Medulla oblongata (tissue), 1 donor: ENCODE measurements around the gene MS4A10.
A peak's percentile ranks its signal among the peaks of the same experiment; 100 is the strongest.

Experiments used
- DNase-seq: peaks from one replicate; pipeline ENCODE4 v3.0.0-alpha.2; 2015; ENCODE audit errors: extremely low spot score

Gene MS4A10

DNA sequence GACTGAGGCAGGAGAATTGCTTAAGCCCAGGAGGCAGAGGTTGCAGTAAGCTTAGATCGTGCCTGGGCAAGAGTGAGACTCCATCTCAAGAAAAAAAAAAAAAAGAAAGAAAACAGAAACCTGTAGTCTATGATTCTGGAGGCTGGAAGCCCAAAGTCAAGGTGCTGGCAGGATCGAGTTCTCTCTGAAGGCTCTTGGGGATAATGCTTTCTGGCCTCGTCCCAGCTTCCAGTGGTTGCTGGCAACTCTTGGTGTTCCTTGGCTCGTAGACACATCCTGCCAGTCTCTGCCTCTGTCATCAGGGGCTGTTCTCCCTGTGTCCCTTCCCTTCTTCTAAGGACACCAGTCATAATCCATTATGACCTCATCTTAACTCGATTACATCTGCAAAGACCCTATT lies 40.0 kb downstream of the MS4A10 start:
- DNase-seq, result no peak

DNA sequence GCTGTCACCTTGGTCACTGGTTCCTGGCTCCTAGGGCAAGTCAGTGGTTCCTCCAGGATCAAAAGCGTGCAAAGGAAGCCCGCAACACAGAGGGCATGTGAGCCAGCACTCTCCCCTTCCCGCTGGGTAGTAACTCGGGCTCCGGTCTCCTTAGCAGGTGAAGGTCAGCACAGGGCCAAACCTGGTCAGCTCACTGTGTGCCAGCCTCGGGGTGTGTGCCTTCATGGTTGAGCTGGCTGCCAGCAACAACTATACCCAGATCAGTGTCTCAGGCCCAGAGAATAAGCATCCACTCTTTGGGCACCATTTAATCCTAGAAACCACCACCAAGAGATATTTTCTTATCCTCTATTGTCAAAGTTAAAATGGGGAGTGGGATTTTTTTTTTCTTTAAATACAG lies 40.7 kb downstream of the MS4A10 start:
- no peak for DNase-seq

DNA sequence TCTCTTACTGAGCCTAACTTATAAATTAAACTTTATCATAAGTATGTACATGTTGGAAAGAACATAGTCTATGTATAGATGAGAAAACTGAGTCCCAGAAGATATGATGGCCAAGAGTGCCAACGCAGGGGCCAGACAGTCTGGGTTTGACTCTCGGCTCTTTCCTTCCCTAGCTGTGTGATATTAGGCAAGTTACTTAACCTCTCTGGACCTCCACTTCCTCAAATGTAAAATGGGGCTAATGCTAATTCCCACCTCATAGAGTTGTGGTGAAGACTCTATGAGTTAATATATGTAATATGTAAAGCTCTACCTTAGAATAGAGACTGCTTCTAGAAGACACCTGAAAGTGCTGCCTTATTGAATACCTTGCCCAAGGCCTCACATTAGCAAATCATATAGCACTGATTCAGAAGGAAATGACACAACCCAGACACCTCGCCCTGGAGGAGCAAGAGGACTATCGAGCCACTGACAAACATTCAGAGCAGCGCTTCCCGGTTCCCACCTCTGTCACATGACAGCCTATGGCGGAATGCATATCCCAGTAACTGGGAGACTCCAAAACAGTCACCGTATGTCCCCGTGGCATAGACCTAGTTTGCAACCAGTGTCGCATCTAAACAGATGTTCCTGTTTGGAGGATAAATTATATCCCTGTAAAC lies 45.5 kb downstream of the MS4A10 start:
- no peak for DNase-seq

DNA sequence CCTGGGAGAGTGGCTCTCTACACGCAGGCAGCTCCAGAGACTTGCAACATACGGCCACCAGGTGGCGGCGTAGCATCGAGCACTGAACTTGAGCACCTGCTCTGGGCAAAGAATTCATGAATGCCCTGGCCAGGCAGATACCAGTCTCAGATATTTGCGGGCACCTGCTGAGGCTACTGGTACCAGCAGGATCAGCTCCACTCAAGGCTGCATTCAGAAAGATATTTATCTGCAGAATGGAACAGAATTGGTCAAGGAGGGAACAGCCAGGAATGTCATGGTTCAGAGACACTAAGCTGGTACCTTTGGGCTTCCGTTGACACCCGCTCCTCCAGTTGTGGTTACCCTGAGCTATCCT lies 46.0 kb downstream of the MS4A10 start:
- DNase-seq, result peak; percentile 89

DNA sequence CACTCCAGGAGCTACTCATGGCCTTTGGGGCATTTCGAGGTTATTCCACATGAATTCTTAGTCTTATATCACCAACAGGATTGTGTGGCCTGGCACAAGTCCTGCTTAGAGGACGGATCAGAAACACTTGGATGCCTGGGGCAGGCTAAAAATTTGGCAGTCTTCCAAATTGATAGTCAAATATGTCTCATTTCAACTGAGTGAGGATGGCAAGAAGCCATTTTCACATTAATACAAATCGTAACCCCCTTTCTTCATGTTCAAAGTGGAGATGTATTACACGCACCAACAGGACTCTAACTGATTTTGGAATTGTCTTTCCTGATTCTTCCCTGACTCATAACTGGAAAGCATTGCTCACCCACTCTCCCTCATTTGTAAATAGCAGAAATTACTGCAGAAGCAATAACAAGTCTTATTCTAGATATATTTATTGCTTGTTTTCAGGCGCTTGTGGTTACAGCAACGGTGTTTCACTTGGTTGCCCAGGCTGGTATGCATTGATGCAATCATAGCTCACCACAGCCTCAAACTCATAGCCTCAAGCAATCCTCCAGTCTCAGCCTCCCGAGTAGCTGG lies 46.5 kb downstream of the MS4A10 start:
- DNase-seq, result no peak

DNA sequence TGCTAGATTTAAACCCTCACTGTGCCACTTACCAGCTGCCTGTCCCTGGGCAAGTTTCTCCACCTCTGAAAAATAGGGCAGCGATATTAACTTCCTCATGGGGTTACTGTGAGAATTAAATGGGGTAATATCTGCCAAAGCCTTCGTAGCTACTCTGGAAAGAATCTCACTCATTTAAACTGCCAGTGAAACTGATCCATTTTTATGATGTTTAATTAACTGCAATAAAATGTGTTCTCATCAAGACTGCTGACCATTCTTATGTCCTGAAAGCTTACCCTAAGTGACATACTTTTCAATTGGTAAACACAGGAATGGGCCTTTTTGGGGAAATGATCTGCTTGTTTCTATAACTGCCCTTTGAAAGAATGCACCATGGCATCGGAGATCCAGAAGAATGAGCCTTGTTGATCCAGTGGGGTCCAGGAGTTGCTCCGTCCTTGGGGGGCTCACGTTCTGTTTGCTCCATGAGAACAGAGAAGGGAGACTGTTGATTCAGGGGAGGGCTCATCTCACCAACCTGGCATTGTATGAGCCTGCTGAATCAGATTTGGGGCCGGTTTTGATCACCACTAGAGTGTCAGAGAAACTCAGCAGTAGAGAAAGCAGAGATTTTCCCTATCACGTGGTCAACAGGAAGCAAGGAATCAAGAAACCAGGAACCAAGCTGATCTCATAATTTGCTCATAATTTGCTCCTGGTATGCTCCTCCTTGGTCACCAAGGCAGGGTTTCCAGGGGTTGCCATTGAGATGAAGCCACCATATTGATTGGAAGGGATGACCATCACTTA lies 49.8 kb downstream of the MS4A10 start:
- no peak for DNase-seq

DNA sequence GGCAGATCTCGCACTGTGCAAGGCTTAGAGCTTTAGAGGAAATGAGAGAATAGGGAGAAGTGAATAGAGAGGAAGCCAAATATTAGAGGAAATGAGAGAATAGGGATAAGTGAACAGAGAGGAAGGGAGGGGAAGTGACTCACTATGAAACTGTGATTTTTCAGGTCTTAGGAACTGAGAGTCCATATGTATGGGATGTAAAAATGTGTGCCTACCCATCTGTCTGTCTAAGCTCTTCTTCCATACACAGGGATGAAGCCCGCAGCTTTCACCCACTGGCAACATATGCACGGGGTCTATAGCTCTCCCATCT lies 50.4 kb downstream of the MS4A10 start:
- peak; percentile 63 for DNase-seq

DNA sequence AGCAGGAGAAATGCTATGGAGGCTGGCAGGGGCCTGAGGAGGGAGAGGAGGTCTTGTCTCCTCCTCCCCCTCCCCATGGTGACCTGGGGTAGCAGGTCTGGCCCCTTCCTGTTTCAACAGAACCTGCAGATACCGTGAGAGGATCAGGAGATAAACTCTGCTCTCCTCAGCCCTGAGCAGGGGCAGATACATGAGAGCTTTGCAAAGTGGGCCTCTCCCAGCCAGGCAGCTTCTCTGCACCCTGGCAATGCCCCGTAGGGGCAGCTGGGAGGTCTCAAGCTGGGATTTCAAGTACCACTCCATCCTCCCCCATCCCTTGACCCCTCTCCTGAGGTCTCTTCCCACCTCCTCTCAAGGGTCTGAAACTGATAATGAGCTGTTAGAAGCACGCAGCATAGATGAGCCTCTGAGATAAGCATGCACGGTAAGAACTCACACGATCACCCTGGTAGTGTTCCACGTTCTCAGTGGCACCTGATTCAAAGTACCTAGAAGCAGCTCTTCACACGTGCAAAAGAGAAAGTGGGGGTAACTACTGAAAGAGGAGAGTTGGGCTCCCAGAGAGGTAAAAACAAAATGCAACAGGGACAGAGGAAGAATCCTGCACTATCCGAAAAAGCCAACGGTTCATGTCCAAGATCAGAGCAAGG lies 51.9 kb downstream of the MS4A10 start:
- no peak for DNase-seq

DNA sequence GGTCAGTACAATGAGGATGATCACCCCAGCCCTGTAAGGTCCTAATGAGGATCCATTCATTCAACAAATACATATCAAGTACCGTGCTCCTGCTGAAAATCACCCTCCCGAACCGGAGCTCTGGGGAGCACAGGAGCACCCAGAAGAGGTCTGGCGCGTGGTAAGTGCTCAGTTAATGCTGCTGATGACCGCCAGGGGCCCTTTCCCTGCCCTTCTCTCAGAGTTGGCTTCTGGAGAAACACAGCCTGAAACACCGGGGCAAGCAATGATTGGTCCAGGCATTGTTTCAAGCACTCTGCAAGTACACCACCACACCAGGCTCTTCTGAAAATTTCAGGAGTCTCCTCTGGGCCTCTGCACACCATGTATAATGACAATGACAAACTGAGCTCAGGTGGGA lies 53.0 kb downstream of the MS4A10 start:
- DNase-seq, result no peak

DNA sequence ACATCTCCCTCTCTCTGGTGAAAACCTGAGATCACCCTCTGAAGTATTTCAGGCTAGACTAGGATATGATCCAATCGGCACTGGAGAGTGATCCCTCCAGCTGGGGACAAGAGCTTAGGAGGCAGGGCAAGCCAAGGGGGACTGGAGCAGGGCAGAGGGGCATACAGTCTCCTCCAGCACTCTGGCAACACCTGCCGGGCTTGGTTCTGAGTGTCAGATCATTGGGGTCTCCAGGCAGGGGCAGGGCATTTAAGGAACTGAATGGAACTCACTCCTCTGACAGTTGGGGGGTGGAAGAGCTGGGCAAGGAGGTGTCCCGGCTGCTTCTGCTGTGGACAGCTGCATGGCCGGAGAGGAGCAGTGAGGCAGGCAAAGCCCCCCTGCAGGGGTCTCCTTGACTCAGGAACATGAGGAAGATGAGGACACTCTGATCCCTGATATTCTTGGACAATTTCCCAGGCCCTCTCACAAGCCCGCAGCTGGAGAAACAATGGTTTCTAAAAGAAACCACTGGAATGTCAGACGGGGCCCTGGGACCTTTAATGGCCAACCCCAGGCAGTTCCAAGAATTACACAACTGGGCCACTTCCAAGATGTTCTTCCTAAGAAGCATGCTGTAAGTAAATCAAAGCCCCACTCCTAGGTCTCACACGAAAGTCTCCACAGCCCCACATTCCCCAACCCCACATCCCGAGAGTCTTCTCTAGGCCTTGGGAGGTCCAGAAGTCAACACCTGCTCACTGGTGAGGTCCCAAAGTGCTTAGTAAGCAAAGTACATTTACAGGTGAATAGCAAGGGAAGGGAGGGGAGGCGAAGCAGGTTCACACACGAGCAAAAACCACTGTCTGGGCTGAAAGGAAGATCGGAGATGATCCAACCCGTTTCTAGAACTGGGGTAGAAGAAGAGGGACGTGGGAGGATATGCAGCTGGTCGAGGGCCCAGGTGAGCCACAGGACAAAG lies 55.6 kb downstream of the MS4A10 start:
- peak; percentile 40 for DNase-seq

DNA sequence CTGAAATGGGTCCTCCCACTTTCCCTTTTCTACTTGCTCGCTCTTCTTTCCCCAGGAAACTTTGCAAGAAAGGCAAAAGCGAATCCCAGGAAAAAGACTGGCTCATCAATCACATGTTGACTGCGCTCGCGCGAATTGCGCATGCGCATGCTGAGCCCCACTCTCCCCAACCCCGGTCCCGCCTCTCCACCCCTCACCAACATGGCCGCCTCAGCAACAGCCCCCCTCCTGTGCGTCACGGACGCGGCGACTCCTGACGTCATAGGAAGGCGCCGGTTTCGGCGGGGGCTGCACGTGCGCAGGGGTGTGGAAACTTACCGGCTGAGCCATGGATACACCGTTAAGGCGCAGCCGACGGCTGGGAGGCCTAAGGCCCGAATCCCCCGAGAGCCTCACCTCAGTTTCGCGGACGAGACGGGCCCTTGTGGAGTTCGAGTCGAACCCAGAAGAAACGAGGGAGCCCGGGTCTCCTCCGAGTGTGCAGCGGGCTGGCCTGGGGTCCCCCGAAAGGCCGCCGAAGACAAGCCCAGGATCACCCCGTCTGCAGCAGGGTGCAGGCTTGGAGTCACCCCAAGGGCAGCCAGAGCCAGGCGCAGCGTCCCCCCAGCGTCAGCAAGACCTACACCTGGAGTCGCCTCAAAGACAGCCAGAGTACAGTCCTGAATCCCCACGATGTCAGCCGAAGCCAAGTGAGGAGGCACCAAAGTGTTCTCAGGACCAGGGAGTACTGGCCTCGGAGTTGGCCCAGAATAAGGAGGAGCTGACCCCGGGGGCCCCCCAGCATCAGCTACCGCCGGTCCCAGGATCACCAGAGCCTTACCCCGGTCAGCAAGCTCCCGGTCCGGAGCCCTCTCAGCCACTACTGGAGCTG lies 56.9 kb downstream of the MS4A10 start, which contains the start of gene CCDC86:
CCDC86 (plus strand) TSS at position 317 of the 871 bp plus-strand sequence; CDS start at position 329, 12 bp downstream.
- DNase-seq, result peak; percentile 97

DNA sequence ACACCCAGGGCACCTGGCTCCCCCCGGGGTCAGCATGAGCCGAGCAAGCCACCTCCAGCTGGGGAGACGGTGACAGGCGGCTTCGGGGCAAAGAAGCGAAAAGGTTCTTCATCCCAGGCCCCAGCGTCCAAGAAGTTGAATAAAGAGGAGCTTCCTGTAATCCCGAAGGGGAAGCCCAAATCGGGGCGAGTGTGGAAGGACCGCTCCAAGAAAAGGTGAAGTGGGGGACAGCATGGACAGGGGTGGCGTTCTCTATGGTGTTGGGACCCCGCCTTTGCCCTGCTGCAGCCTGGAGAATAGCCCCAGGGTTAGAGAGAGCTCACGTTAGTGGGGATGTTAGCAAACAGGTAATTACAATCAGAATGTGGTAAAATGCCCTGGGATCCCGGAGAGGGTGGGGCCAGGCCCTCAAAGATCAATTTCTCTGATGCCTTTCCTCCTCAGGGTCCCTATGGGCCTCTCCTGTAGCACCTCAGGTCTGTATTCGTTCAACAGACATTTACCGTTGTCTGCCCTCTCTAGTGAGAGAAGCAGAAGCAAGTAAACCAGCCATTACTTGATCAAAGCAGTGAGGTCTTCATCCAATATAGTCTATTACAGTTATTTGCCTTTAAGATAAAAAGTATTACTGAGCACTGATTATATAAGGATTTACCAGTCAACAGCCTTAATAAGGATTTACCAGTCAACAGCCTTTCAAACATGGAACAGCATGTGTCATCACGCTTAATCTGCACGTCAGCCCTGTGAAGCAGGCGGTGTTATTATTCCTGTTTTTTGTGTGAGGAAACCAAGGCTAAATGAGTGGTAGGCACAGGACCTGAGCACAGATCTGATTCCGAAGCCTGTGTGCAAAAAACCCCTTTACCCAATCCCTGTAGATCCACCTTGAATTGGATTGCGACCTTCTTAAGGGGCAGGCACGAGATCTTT lies 57.8 kb downstream of the MS4A10 start:
- no peak for DNase-seq

DNA sequence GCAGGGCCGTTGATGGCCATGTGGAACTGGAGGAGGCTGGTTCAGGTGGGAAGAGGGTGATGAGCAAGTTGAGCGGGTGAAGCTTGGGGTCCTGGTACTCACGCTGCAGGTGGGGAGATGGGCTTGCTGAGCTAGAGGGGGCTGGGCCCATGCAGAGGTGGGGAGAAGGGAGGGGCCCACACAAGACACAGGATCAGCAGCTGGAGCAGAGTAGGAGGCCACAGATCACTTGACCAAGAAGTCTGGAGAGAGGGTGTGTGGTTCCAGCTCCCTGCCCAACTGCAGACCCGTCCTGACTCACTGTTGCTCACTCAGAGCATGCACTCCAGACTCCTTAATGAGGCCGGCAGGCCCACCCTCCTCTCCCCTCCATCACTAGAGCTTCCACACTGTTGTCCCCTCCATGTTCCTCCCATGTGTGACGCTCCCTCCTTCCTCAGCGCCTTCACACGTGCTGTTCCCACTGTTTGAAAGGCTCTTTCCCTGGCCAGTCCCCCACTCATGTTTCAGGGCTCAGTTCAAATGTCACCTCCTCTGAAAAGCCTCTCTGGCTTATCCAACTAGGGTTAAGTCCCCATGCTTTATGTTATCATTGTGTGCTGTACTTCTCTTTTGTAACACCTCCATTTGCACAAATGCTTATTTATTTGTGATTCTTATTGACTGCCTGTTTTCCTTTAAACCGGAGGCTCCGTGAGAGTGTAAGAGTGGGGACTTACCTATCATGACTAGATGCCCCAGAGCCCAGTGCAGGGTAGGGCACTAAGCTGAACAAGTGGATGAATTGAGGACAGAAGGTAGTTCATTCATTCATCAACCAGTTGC lies 59.1 kb downstream of the MS4A10 start:
- DNase-seq, result no peak

DNA sequence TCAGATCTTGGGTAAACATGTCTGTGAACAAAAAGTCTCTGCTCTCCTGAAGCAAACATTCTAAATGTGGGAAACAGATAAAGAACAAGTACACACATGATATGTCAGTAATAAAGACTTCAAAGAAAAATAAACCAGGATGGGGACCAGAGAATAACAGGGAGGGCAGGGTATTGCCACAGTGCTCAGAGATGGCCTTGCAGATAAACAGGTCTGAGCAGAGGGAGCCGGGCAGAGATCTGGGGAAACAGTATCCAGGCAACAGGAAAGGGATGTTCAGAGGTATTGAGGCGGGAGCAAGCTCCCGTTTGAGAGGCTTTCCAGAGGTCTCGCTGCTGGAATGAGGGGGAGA lies 59.7 kb downstream of the MS4A10 start:
- no peak for DNase-seq

DNA sequence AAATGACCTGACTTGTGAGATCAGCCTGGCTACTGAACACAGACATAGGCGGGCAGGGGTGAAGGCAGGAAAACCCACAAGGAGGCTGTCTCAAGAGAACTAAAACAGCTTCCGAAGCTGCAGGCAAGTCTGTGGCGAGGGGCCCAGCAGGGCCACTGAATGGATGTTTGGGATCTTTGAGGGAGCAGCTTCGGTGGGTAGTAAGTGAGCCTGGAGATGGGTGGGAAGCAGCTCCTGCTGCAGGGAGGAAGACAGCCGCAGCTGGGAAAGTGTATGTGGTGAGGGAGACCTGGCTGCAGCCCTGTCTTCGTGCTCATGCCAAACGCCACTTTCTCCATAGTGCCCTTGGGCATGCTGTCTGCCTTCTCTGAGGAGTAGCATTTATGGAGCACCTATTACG lies 60.2 kb downstream of the MS4A10 start:
- no peak for DNase-seq

DNA sequence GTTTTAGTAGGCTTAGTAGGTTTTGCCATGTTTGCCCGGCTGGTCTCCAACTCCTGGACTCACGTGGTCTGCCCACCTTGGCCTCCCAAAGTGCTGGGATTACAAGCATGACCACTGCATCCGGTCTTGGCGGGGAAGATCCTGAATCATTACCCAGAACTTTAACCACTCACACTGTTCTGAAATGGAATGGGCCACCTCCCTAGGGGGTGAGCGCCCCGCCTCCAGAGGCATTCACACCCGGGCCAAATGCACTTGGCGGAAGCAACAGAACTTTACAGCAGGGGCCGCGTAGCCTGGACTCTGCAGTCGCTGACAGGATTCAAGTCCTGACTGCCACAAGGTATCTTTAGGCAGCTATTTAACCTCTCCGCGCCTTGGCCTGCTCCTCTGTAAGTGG lies 62.1 kb downstream of the MS4A10 start:
- no peak for DNase-seq

DNA sequence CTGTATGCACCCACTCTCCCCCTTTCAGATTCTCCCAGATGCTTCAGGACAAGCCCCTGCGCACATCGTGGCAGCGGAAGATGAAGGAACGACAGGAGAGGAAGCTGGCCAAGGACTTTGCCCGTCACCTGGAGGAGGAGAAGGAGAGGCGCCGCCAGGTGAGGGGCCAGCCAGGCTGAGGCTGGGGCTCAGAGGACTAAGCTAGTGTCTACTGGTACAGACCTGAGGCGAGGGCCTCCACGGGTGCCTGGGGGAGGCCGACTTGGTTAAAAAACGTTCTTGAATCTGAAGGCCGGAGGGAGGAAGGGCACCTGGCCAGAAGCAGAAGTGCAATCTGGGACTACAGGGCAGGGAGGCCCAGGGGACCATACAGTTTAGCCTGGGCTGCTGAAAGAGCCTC lies 62.8 kb downstream of the MS4A10 start:
- DNase-seq, result no peak

DNA sequence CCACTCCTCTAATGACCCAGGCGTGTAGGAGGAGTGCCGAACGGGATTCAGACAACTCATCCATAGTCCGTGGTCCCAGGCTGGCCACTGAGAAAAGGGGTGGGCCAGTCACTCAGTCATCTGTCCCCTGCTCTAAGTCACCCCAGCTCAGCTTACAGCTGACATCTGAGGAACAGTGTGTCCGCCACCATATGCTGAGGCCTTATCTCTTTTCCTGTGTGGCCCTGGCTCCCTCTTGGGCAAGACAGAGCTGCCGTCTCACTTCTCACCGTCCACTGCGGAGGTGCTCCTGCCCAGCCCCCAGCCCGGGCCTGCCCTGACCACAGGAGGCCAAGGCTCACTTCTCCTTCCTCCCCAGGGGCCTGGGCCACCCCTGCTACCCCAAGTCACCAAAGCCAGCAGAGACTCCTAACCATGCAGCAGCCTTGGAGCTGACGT lies 63.6 kb downstream of the MS4A10 start:
- no peak for DNase-seq
